RWPE2 (cell line): ENCODE data around the gene ABL1.

ENCODE experiments used
- ATAC-seq: fragments of 200-7000 bp; cut with Tn5 transposase; 3 replicates; pipeline ENCODE4 v1.9.1; 2021; ENCODE audit warnings: low read depth
- DNase-seq: peaks from one replicate; pipeline ENCODE4 v3.0.0-alpha.2; 2020; ENCODE audit warnings: low spot score
- H3K27ac ChIP-seq: fragments of 450-650 bp; 2 replicates; pipeline ENCODE4 v1.5.1; 2017; ENCODE audit warnings: mild to moderate bottlenecking; ENCODE audit not compliant: poor library complexity, severe bottlenecking
- H3K27me3 ChIP-seq: fragments of 250-450 bp; sonication (Bioruptor Pico); 2 replicates; pipeline ENCODE4 v1.5.1; 2021; ENCODE audit warnings: mild to moderate bottlenecking, moderate library complexity; ENCODE audit not compliant: insufficient read depth, poor library complexity, severe bottlenecking
- H3K36me3 ChIP-seq: fragments of 250-450 bp; sonication (Bioruptor Pico); 2 replicates; pipeline ENCODE4 v1.5.1; 2020; ENCODE audit warnings: low read depth, mild to moderate bottlenecking, moderate library complexity
- H3K4me1 ChIP-seq: fragments of 250-450 bp; sonication (Bioruptor Pico); 2 replicates; pipeline ENCODE4 v1.5.1; 2021; ENCODE audit warnings: mild to moderate bottlenecking, moderate library complexity; ENCODE audit not compliant: insufficient read depth, poor library complexity, severe bottlenecking
- H3K4me3 ChIP-seq: fragments of 250-450 bp; sonication (Bioruptor Pico); 2 replicates; pipeline ENCODE4 v1.5.1; 2021; ENCODE audit warnings: mild to moderate bottlenecking, moderate library complexity; ENCODE audit not compliant: severe bottlenecking
- H3K9me3 ChIP-seq: fragments of 250-450 bp; sonication (Bioruptor Pico); 2 replicates; pipeline ENCODE4 v1.5.1; 2021; ENCODE audit warnings: mild to moderate bottlenecking, moderate library complexity; ENCODE audit not compliant: severe bottlenecking
- TF ChIP-seq, protein P1 (sequence below): fragments of 450-650 bp; IDR thresholded peaks from one replicate; pipeline ENCODE4 v1.5.1; 2017; ENCODE audit warnings: mild to moderate bottlenecking, moderate library complexity; ENCODE audit not compliant: poor library complexity, severe bottlenecking

The ABL1 gene

DNA sequence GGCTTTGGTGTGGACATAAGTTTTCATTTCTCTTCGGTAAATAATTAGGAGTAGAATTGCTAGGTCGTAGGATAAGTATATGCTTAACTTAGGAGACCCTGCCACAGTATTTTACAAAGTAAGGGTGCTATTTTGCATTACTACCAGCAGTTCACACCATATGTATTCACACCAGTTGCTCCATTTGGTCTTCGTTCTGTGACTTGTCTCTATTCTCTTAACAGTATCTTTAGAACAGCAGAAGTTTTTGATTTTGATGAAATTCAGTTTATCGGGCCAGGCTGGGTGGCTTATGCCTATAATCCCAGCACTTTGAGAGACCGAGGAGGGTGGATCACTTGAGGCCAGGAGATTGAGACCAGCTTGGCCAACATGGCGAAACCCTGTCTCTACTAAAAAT lies 17.1 kb upstream of the ABL1 start:
- ATAC-seq = no peak
- Histone ChIP-seq H3K27ac (no peak overlapping the region), H3K36me3 (no peaks in the 10 kb centered on the region; the same call in 1 of the 2 replicates), H3K27me3 (no peaks in the 10 kb centered on the region), H3K4me1 (peaks cover 10% of the 10 kb centered on the region), H3K9me3 (peaks cover 21% of the 10 kb centered on the region), H3K4me3 (no peak overlapping the region)
- TF ChIP-seq, protein P1, sequence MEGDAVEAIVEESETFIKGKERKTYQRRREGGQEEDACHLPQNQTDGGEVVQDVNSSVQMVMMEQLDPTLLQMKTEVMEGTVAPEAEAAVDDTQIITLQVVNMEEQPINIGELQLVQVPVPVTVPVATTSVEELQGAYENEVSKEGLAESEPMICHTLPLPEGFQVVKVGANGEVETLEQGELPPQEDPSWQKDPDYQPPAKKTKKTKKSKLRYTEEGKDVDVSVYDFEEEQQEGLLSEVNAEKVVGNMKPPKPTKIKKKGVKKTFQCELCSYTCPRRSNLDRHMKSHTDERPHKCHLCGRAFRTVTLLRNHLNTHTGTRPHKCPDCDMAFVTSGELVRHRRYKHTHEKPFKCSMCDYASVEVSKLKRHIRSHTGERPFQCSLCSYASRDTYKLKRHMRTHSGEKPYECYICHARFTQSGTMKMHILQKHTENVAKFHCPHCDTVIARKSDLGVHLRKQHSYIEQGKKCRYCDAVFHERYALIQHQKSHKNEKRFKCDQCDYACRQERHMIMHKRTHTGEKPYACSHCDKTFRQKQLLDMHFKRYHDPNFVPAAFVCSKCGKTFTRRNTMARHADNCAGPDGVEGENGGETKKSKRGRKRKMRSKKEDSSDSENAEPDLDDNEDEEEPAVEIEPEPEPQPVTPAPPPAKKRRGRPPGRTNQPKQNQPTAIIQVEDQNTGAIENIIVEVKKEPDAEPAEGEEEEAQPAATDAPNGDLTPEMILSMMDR = no peak
- no peak for DNase-seq

DNA sequence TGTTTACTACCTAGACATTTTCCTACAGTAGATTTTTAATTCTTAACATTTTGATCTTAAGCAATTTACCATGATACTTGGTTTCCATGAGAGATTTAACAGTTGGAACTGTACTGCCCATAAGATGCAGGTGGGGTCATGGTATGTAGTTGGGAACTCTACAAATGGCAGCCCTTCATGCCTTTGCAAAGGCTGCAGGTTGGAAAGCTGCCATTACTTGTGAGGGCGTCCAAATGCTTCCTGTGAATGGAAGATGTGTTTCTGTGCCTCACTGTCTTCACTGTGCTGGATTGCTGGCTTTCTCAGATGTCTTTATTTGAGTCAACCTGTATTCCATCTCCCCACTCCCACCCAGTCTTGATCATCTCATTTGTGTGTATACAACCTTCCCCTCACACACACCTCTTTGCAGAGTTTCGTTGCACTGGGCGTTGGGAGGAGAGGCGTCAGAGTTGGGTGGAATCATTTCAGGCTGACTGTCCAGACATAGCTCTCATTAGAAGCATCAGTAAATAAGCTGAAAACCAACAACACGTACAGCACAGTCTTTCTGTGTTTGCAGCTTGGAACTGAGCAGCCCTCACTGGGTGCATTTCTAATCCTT lies 14.8 kb upstream of the ABL1 start:
- Histone ChIP-seq H3K27me3 (no peaks in the 10 kb centered on the region), H3K27ac (no peak overlapping the region), H3K4me1 (peaks cover 10% of the 10 kb centered on the region), H3K4me3 (no peak overlapping the region), H3K36me3 (no peaks in the 10 kb centered on the region; the same call in 1 of the 2 replicates), H3K9me3 (peaks cover 23% of the 10 kb centered on the region)
- ATAC-seq (no peak), DNase-seq (no peak)
- TF ChIP-seq, protein P1 = no peak

DNA sequence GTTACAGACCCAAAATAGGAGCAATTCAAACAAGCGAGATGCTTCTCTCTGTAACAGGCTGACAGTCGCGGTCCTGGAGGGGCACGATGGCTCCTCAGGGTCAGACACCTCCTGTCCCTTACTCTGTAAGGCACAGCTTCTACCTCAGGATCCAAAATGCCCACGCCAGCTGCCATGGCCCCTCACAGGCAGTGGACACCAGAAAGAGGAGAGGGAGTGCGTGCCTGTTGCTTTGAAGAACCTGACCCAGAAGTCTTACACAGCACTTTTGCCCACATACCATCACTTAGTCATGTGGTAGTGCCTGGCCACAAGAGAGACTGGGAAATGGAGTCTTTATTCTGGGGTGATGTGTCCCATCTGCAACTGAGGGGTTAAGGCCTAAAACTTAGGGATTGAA lies 11.6 kb upstream of the ABL1 start:
- Histone ChIP-seq H3K4me3 (no peak overlapping the region), H3K4me1 (peaks cover 14% of the 10 kb centered on the region), H3K27ac (no peak overlapping the region), H3K36me3 (0 out of 2 replicates have a peak, but pooled peaks cover 6% of the 10 kb centered on the region), H3K27me3 (no peaks in the 10 kb centered on the region), H3K9me3 (peaks cover 24% of the 10 kb centered on the region)
- no peak for DNase-seq
- no peak for ATAC-seq
- TF ChIP-seq, protein P1 = no peak

DNA sequence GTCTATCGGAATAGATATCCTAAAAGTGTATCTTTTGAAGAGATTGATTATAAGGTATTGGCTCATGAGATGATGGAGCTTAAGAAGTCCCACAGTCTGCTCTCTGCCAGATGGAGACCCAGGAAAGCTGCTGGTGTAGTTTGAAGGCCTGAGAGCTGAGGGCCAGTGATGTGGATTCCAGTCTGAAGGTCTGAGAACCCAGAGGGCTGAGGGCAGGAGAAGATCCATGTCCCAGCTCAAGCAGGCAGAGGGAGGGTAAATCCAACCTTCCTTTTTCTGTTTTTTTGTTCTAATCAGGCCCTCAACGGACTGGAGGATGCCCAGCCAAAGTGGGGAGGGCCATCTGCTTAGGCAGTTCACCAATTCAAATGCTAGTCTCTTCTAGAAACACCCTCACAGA lies 11.0 kb upstream of the ABL1 start:
- Histone ChIP-seq H3K4me1 (peaks cover 18% of the 10 kb centered on the region), H3K27ac (peak overlapping the region; percentile 34), H3K27me3 (no peaks in the 10 kb centered on the region), H3K4me3 (no peak overlapping the region), H3K9me3 (peaks cover 30% of the 10 kb centered on the region), H3K36me3 (0 out of 2 replicates have a peak, but pooled peaks cover 8% of the 10 kb centered on the region)
- ATAC-seq = 0 out of 3 replicates have a peak, but pooled peaks have one; percentile 11
- TF ChIP-seq, protein P1 = no peak
- DNase-seq = no peak

DNA sequence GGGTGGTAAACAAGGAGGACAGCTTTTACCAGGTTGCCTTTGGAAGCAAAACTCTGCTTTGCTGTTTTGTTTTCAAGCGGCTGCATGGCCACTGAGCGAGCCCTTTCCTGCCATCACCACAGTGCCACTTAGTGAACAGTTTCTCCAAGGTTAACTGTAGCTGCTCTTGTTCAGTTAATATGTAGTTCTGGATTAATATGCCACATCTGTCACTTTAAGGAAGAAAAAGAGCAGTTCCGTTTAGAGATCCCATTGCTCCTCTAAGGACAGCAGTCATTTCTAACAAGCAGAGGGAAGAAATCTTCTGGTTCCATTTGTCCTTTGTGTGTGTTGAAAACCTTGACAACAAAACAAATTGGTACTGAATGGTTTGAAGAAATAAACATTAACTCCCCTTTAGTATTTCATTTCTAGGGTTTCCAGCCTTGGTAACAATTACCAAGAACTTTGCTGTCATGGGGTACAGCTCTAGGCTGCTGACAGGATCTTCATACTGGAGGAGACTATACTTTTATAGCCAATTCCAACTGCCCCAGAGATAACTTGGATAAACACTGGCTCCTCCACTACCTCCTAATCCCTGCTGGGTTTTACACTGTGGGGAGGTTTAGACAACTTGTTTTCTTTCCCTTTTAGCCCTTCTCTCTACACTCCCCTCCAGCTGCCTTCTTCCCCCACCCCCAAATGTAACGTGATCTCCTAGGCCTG lies 10.3 kb upstream of the ABL1 start:
- Histone ChIP-seq H3K4me3 (no peak overlapping the region), H3K27ac (peak overlapping the region; percentile 34), H3K9me3 (peaks cover 34% of the 10 kb centered on the region), H3K27me3 (no peaks in the 10 kb centered on the region), H3K4me1 (peaks cover 18% of the 10 kb centered on the region), H3K36me3 (0 out of 2 replicates have a peak, but pooled peaks cover 8% of the 10 kb centered on the region)
- TF ChIP-seq, protein P1 = no peak
- ATAC-seq (peak; percentile 81), DNase-seq (no peak)
